ENCODE results near the gene MTHFSD. TPM values are rescaled to one million over a fixed set of nuclear protein-coding genes. Genes with fewer than 3 reads are reported as not detected.

Gene MTHFSD
- total RNA-seq, 5 donors from 2014 or later (not counting 1 experiment from before 2014, with no cell fraction given) = 18.0 to 39.6 (median 34.9) TPM

GRCh38 chr16:86531191-86531545 lies 23.9 kb downstream of the MTHFSD start:
- ChIA-PET POLR2A (no interaction called here), CTCF (no interaction called here)
- Mint-ChIP-seq H3K9me3 (peaks cover 0 to 9% (median 6%) of the 10 kb centered on the region in 3 donors), H3K27me3 (no peaks in the 10 kb centered on the region), H3K4me1 (no peaks in the 10 kb centered on the region), H3K4me3 (no peak overlapping the region), H3K36me3 (peaks cover 9% of the 10 kb centered on the region), H3K27ac (no peak overlapping the region)
- Histone ChIP-seq H3K4me1 (ENCODE audit: control insufficient read depth in 1 of 2, extremely low read depth in 1 of 2, insufficient read depth in 2 of 2, low read length in 2 of 2) (no peaks in the 10 kb centered on the region), H3K9me3 (no peaks in the 10 kb centered on the region), H3K36me3 (ENCODE audit: control insufficient read depth in 2 of 2, extremely low read depth in 1 of 2, insufficient read depth in 1 of 2, low read length in 1 of 2) (peaks cover 8 to 14% of the 10 kb centered on the region in 2 donors), H3K27ac (ENCODE audit: low read length) (no peak overlapping the region), H3K27me3 (replicated peaks in 1 of 2; ENCODE audit: control insufficient read depth in 2 of 2, extremely low read depth in 1 of 2, insufficient read depth in 2 of 2, low read length in 1 of 2) (no peaks in the 10 kb centered on the region), H3K4me3 (ENCODE audit: control insufficient read depth in 1 of 2, extremely low read depth in 1 of 2, low read length in 1 of 2) (no peak overlapping the region)
- ATAC-seq (replicated peaks in 1 of 4) = no peak
- WGBS (ENCODE audit: insufficient coverage) = 92% methylated on average over 6 of the region's 7 CpGs
- DNase-seq = no peak

- H3K4me1 Mint-ChIP-seq = no peaks in the 10 kb centered on the region
- no peak overlapping the region for H3K27ac Mint-ChIP-seq
- H3K27me3 Mint-ChIP-seq = no peaks in the 10 kb centered on the region
- DNase-seq (no peak), ATAC-seq (replicated peaks in 1 of 4) (no peak)
- H3K36me3 Mint-ChIP-seq = peaks cover 9% of the 10 kb centered on the region
- H3K9me3 ChIP-seq = no peaks in the 10 kb centered on the region
- peaks cover 0 to 9% (median 6%) of the 10 kb centered on the region in 3 donors for H3K9me3 Mint-ChIP-seq
- peaks cover 8 to 9% of the 10 kb centered on the region in 2 donors for H3K36me3 ChIP-seq (ENCODE audit: control insufficient read depth in 2 of 2, extremely low read depth in 1 of 2, insufficient read depth in 1 of 2, low read length in 1 of 2)
- no peaks in the 10 kb centered on the region for H3K27me3 ChIP-seq (replicated peaks in 1 of 2; ENCODE audit: control insufficient read depth in 2 of 2, extremely low read depth in 1 of 2, insufficient read depth in 2 of 2, low read length in 1 of 2)
- no peak overlapping the region for H3K4me3 Mint-ChIP-seq
- WGBS (ENCODE audit: insufficient coverage) = 93% methylated on average over 20 of the region's 31 CpGs
- ChIA-PET POLR2A (interaction anchor here in 1 of 2 donors (0.5 kb wide), 1 partner anchor 714 kb away, joined by 3 read pairs; no protein-coding TSS in a partner anchor), CTCF (interaction anchor here in 1 of 2 donors (0.7 kb wide), 1 partner anchor 432 kb away, joined by 3 read pairs; no protein-coding TSS in a partner anchor)
- H3K4me1 ChIP-seq (ENCODE audit: control insufficient read depth in 1 of 2, extremely low read depth in 1 of 2, insufficient read depth in 2 of 2, low read length in 2 of 2) = no peaks in the 10 kb centered on the region
- H3K27ac ChIP-seq (ENCODE audit: low read length) = no peak overlapping the region
- H3K4me3 ChIP-seq (ENCODE audit: control insufficient read depth in 1 of 2, extremely low read depth in 1 of 2, low read length in 1 of 2) = no peak overlapping the region
Measured at GRCh38 chr16:86530251-86531190, 24.5 kb downstream of the MTHFSD start.

GRCh38 chr16:86529160-86529559 lies 25.9 kb downstream of the MTHFSD start:
- no peaks in the 10 kb centered on the region for H3K27me3 Mint-ChIP-seq
- Histone ChIP-seq H3K4me3 (ENCODE audit: control insufficient read depth in 1 of 2, extremely low read depth in 1 of 2, low read length in 1 of 2) (no peak overlapping the region), H3K36me3 (ENCODE audit: control insufficient read depth in 2 of 2, extremely low read depth in 1 of 2, insufficient read depth in 1 of 2, low read length in 1 of 2) (peaks cover 8 to 9% of the 10 kb centered on the region in 2 donors), H3K27ac (ENCODE audit: low read length) (no peak overlapping the region), H3K4me1 (ENCODE audit: control insufficient read depth in 1 of 2, extremely low read depth in 1 of 2, insufficient read depth in 2 of 2, low read length in 2 of 2) (no peaks in the 10 kb centered on the region), H3K9me3 (no peaks in the 10 kb centered on the region), H3K27me3 (replicated peaks in 1 of 2; ENCODE audit: control insufficient read depth in 2 of 2, extremely low read depth in 1 of 2, insufficient read depth in 2 of 2, low read length in 1 of 2) (no peaks in the 10 kb centered on the region)
- ATAC-seq (replicated peaks in 1 of 4) (no peak), DNase-seq (no peak)
- H3K9me3 Mint-ChIP-seq = peaks cover 0 to 9% (median 6%) of the 10 kb centered on the region in 3 donors
- H3K4me1 Mint-ChIP-seq = no peaks in the 10 kb centered on the region
- peaks cover 9% of the 10 kb centered on the region for H3K36me3 Mint-ChIP-seq
- ChIA-PET CTCF (no interaction called here), POLR2A (no interaction called here)
- no peak overlapping the region for H3K27ac Mint-ChIP-seq
- no peak overlapping the region for H3K4me3 Mint-ChIP-seq
- 77% methylated on average over 3 of the region's 8 CpGs for WGBS (ENCODE audit: insufficient coverage)

GRCh38 chr16:86528061-86528929 lies 26.7 kb downstream of the MTHFSD start:
- peaks cover 8 to 9% of the 10 kb centered on the region in 2 donors for H3K36me3 ChIP-seq (ENCODE audit: control insufficient read depth in 2 of 2, extremely low read depth in 1 of 2, insufficient read depth in 1 of 2, low read length in 1 of 2)
- H3K36me3 Mint-ChIP-seq = peaks cover 9% of the 10 kb centered on the region
- DNase-seq (no peak), ATAC-seq (replicated peaks in 1 of 4) (no peak)
- CTCF ChIA-PET = no interaction called here
- no peak overlapping the region for H3K4me3 ChIP-seq (ENCODE audit: control insufficient read depth in 1 of 2, extremely low read depth in 1 of 2, low read length in 1 of 2)
- no peak overlapping the region for H3K27ac ChIP-seq (ENCODE audit: low read length)
- 95% methylated on average over 33 of the region's 38 CpGs for WGBS (ENCODE audit: insufficient coverage)
- peaks cover 0 to 1% of the 10 kb centered on the region in 2 experiments for H3K27me3 ChIP-seq (replicated peaks in 1 of 2; ENCODE audit: control insufficient read depth in 2 of 2, extremely low read depth in 1 of 2, insufficient read depth in 2 of 2, low read length in 1 of 2)
- no peaks in the 10 kb centered on the region for H3K27me3 Mint-ChIP-seq
- POLR2A ChIA-PET = no interaction called here
- H3K4me1 Mint-ChIP-seq = no peaks in the 10 kb centered on the region
- H3K9me3 ChIP-seq = no peaks in the 10 kb centered on the region
- H3K9me3 Mint-ChIP-seq = peaks cover 0 to 9% (median 6%) of the 10 kb centered on the region in 3 donors
- H3K27ac Mint-ChIP-seq = no peak overlapping the region
- H3K4me1 ChIP-seq (ENCODE audit: control insufficient read depth in 1 of 2, extremely low read depth in 1 of 2, insufficient read depth in 2 of 2, low read length in 2 of 2) = no peaks in the 10 kb centered on the region
- no peak overlapping the region for H3K4me3 Mint-ChIP-seq

- Mint-ChIP-seq H3K4me1 (no peaks in the 10 kb centered on the region), H3K36me3 (peaks cover 8% of the 10 kb centered on the region), H3K9me3 (peaks cover 0 to 9% (median 6%) of the 10 kb centered on the region in 3 donors), H3K27ac (no peak overlapping the region), H3K27me3 (peaks cover 3 to 5% of the 10 kb centered on the region in 2 donors), H3K4me3 (no peak overlapping the region)
- Histone ChIP-seq H3K27ac (ENCODE audit: low read length) (no peak overlapping the region), H3K9me3 (no peaks in the 10 kb centered on the region), H3K4me1 (ENCODE audit: control insufficient read depth in 1 of 2, extremely low read depth in 1 of 2, insufficient read depth in 2 of 2, low read length in 2 of 2) (no peaks in the 10 kb centered on the region), H3K27me3 (replicated peaks in 1 of 2; ENCODE audit: control insufficient read depth in 2 of 2, extremely low read depth in 1 of 2, insufficient read depth in 2 of 2, low read length in 1 of 2) (peaks cover 0 to 9% of the 10 kb centered on the region in 2 experiments), H3K36me3 (ENCODE audit: control insufficient read depth in 2 of 2, extremely low read depth in 1 of 2, insufficient read depth in 1 of 2, low read length in 1 of 2) (peaks cover 7 to 8% of the 10 kb centered on the region in 2 donors), H3K4me3 (ENCODE audit: control insufficient read depth in 1 of 2, extremely low read depth in 1 of 2, low read length in 1 of 2) (no peak overlapping the region)
- ATAC-seq (replicated peaks in 1 of 4) (no peak), DNase-seq (no peak)
- POLR2A ChIA-PET = no interaction called here
- CTCF ChIA-PET = no interaction called here
- 87% methylated on average over 8 of the region's 15 CpGs for WGBS (ENCODE audit: insufficient coverage)
Measured at GRCh38 chr16:86527366-86527765, 27.7 kb downstream of the MTHFSD start.

- peaks cover 5 to 26% of the 10 kb centered on the region in 2 experiments for H3K27me3 ChIP-seq (replicated peaks in 1 of 2; ENCODE audit: control insufficient read depth in 2 of 2, extremely low read depth in 1 of 2, insufficient read depth in 2 of 2, low read length in 1 of 2)
- H3K4me3 ChIP-seq (ENCODE audit: control insufficient read depth in 1 of 2, extremely low read depth in 1 of 2, low read length in 1 of 2) = no peak overlapping the region
- ChIA-PET POLR2A (no interaction called here), CTCF (no interaction called here)
- DNase-seq (no peak), ATAC-seq (replicated peaks in 1 of 4) (no peak)
- 58% methylated on average over 8 of the region's 12 CpGs for WGBS (ENCODE audit: insufficient coverage)
- H3K27ac ChIP-seq (ENCODE audit: low read length) = no peak overlapping the region
- Mint-ChIP-seq H3K36me3 (peaks cover 5% of the 10 kb centered on the region), H3K4me3 (no peak overlapping the region), H3K27me3 (peaks cover 3 to 17% of the 10 kb centered on the region in 2 donors), H3K4me1 (no peaks in the 10 kb centered on the region), H3K9me3 (peaks cover 0 to 9% (median 6%) of the 10 kb centered on the region in 3 donors), H3K27ac (no peak overlapping the region)
- H3K4me1 ChIP-seq (ENCODE audit: control insufficient read depth in 1 of 2, extremely low read depth in 1 of 2, insufficient read depth in 2 of 2, low read length in 2 of 2) = no peaks in the 10 kb centered on the region
- peaks cover 0 to 6% of the 10 kb centered on the region in 2 donors for H3K36me3 ChIP-seq (ENCODE audit: control insufficient read depth in 2 of 2, extremely low read depth in 1 of 2, insufficient read depth in 1 of 2, low read length in 1 of 2)
- H3K9me3 ChIP-seq = no peaks in the 10 kb centered on the region
Measured at GRCh38 chr16:86525696-86526095, 29.3 kb downstream of the MTHFSD start.
